GM12878 (cell line): ENCODE data around the gene DCAF11. TPM values are rescaled to one million over a fixed set of nuclear protein-coding genes. Genes with fewer than 3 reads are reported as not detected.

Source experiments
- ATAC-seq: fragments of 200-7000 bp; cut with Tn5 transposase; 3 replicates; pipeline ENCODE4 v1.9.1; 2020; ENCODE audit warnings: mild to moderate bottlenecking, moderate library complexity
- BruUV-seq: library from RNA; stranded (reverse); fragments of 400-500 nt; replicated peaks from 2 replicates; lab custom pipeline; 2021; lab: Mats Ljungman, UMichigan
- CTCF ChIA-PET: fragments of 300-600 bp; sonication (Branson Sonifier 250); formaldehyde crosslinking; extraction: SDS; loops from one replicate; lab custom pipeline; 2021; ENCODE audit warnings: inconsistent platforms; lab: Yijun Ruan, JAX
- POLR2A ChIA-PET: fragments of 350-600 bp; formaldehyde crosslinking; extraction: SDS; loops from one replicate; lab custom pipeline; 2021; ENCODE audit warnings: inconsistent platforms; lab: Charles Lee
- RAD21 ChIA-PET: fragments of 300-600 bp; sonication (Branson Sonifier 250); formaldehyde crosslinking; loops from one replicate; lab custom pipeline; 2023; ENCODE audit warnings: antibody characterized with exemption; ENCODE audit not compliant: unreplicated experiment; lab: Charles Lee
- SMC1A ChIA-PET: fragments of 300-600 bp; sonication (Branson Sonifier 250); formaldehyde crosslinking; loops from one replicate; lab custom pipeline; 2023; ENCODE audit not compliant: unreplicated experiment, uncharacterized antibody; lab: Charles Lee
- DNase-seq: peaks from one replicate; pipeline ENCODE4 v3.0.0-alpha.2; 2011; ENCODE audit warnings: low read depth, low spot score
- FAIRE-seq: peaks from 3 replicates; lab custom pipeline; 2011; peaks lifted over from hg19 to GRCh38; lab: Jason Lieb, UNC
- H2AFZ ChIP-seq: 2 replicates; pipeline ENCODE4 v1.6.0; 2011; ENCODE audit warnings: low read depth, low read length, control low read depth; ENCODE audit not compliant: control insufficient read depth
- H3K27ac ChIP-seq: 2 replicates; pipeline ENCODE4 v1.5.1; 2011; ENCODE audit warnings: control low read depth; ENCODE audit not compliant: control insufficient read depth, insufficient read depth
- H3K27me3 ChIP-seq, 2 experiments: replicated peaks in 1 of 2; 2 replicates each; pipeline versions ENCODE4 v1.6.0 to v1.6.1; 2011; ENCODE audit warnings: low read length in 1 of 2; ENCODE audit not compliant: control insufficient read depth in 2 of 2, insufficient read depth in 2 of 2
- H3K36me3 ChIP-seq, 2 experiments: 2 replicates each; pipeline ENCODE4 v1.5.1; 2011; ENCODE audit warnings: low read length in 1 of 2; ENCODE audit not compliant: control insufficient read depth in 2 of 2, insufficient read depth in 2 of 2
- H3K4me1 ChIP-seq: 2 replicates; pipeline ENCODE4 v1.6.1; 2011; ENCODE audit warnings: mild to moderate bottlenecking, low read length, moderate library complexity, mixed read lengths; ENCODE audit not compliant: control insufficient read depth, insufficient read depth
- H3K4me2 ChIP-seq: 2 replicates; pipeline ENCODE4 v1.6.0; 2011; ENCODE audit warnings: control low read depth; ENCODE audit not compliant: control insufficient read depth, insufficient read depth
- H3K4me3 ChIP-seq: fragments of 200-600 bp; sonication (generic); 2 replicates; pipeline ENCODE4 v1.5.1; 2016
- H3K79me2 ChIP-seq: 2 replicates; pipeline ENCODE4 v1.6.0; 2011; ENCODE audit warnings: low read length; ENCODE audit not compliant: control insufficient read depth, insufficient read depth
- H3K9ac ChIP-seq: 2 replicates; pipeline ENCODE4 v1.8.0; 2011; ENCODE audit warnings: low read length, control low read depth, mixed read lengths; ENCODE audit not compliant: control insufficient read depth, insufficient read depth
- H3K9me3 ChIP-seq: replicated peaks from 3 replicates; pipeline ENCODE4 v1.5.1; 2011; ENCODE audit warnings: mild to moderate bottlenecking, low read length; ENCODE audit not compliant: control insufficient read depth, insufficient read depth
- H4K20me1 ChIP-seq: 2 replicates; pipeline ENCODE4 v1.6.0; 2011; ENCODE audit not compliant: control insufficient read depth, insufficient read depth
- CREM ChIP-seq: IDR thresholded peaks from 2 replicates; pipeline ENCODE4 v1.6.1; 2014; ENCODE audit warnings: antibody characterized with exemption, low read depth
- ELK1 ChIP-seq: IDR thresholded peaks from 2 replicates; pipeline ENCODE4 v1.6.1; 2012; ENCODE audit warnings: low read depth, low read length, improper control_type of control experiment
- MTA2 ChIP-seq: fragments of 450-650 bp; IDR thresholded peaks from 2 replicates; pipeline ENCODE4 v1.6.1; 2016; ENCODE audit warnings: low read depth, mild to moderate bottlenecking, moderate library complexity
- MXI1 ChIP-seq: fragments of 150-350 bp; IDR thresholded peaks from 2 replicates; pipeline ENCODE4 v1.6.1; 2011; ENCODE audit warnings: low read depth, mild to moderate bottlenecking, inconsistent platforms, low read length, improper control_type of control experiment
- POLR2AphosphoS5 ChIP-seq: IDR thresholded peaks from 2 replicates; pipeline ENCODE4 v1.6.1; 2011; ENCODE audit warnings: mild to moderate bottlenecking, low read length, inconsistent platforms
- RCOR1 ChIP-seq: conservative IDR thresholded peaks from 2 replicates; pipeline ENCODE4 v1.6.1; 2012; ENCODE audit warnings: low read depth, low read length, improper control_type of control experiment
- WGBS: methylation state at CpG from one replicate; pipeline ENCODE4 v1.1.6; 2016; ENCODE audit warnings: low lambda C conversion rate; ENCODE audit not compliant: insufficient replicate concordance, insufficient coverage; ENCODE audit errors: missing lambda C conversion rate; 5-methylcytosine and 5-hydroxymethylcytosine counted together
- in situ Hi-C: fragments of 300-500 bp; cut with MboI; formaldehyde crosslinking; loops from 9 replicates; pipeline ENCODE4 v1.14.3; 2018; ENCODE audit warnings: mixed read lengths
- intact Hi-C: fragments of 100-400 bp; cut with micrococcal nuclease; formaldehyde crosslinking; loops from one replicate; pipeline ENCODE4 v1.14.2; 2022; ENCODE audit not compliant: unreplicated experiment
- polyA plus RNA-seq, 11 experiments: library from polyadenylated mRNA; depleted of rRNA in 4 of 11; unstranded in 6 of 11; stranded (reverse) in 5 of 11; fragments of >200 nt; fragmentation: Nextera tagmentation in 4 of 11; fragmentation: Illumina TruSeq in 1 of 11; extraction: Ambion mirVana in 4 of 11; extraction: Trizol in 1 of 11; gene quantifications; 1 replicate in 1 of 11; 2 replicates in 10 of 11; pipeline versions ENCODE4 v1.2.1 to v1.2.3, GENCODE V29; 2011 to 2016; ENCODE audit warnings: inconsistent platforms in 2 of 11, missing spikeins in 2 of 11, low read depth in 1 of 11
- total RNA-seq, 4 experiments: library from RNA; depleted of rRNA in 3 of 4; stranded (reverse); fragments of >200 nt in 3 of 4; fragmentation: Illumina TruSeq in 1 of 4; extraction: Trizol in 1 of 4; gene quantifications; 2 replicates each; pipeline versions ENCODE4 v1.2.1 to v1.2.3, GENCODE V29; 2013 to 2021

Gene DCAF11
- total and polyA plus RNA-seq, 10 of the 15 experiments (the other 5 are each of a cell fraction or from before 2014, with no cell fraction given): 13.4 to 91.2 (median 68.7) TPM

GRCh38 chr14:24093207-24093900, 21.2 kb upstream of the DCAF11 start:
- CTCF ChIA-PET: interaction anchor here (0.9 to 11.2 kb wide), 20 partner anchors 12 to 504 kb away, joined by 3 to 294 read pairs (median 6); partner anchors contain the start of genes CARMIL3, DCAF11, IRF9 and LTB4R2
- Histone ChIP-seq H4K20me1 (no peaks in the 10 kb centered on the region), H3K9me3 (no peaks in the 10 kb centered on the region), H3K9ac (0 out of 2 replicates have a peak overlapping the region, but pooled peaks have one; percentile 100), H3K4me2 (peak overlapping the region; percentile 64), H3K79me2 (peaks cover 24% of the 10 kb centered on the region), H3K36me3 (peaks cover 0 to 2% of the 10 kb centered on the region in 2 experiments; a peak in 2 of 4 replicates), H3K27ac (peak overlapping the region; percentile 30; the same call in 1 of the 2 replicates), H3K4me3 (peak overlapping the region; percentile 98; the same call in 1 of the 2 replicates), H3K4me1 (0 out of 2 replicates have a peak, but pooled peaks cover 3% of the 10 kb centered on the region), H2AFZ (no peak overlapping the region; the same call in 1 of the 2 replicates), H3K27me3 (no peaks in the 10 kb centered on the region)
- ATAC-seq (no peak), DNase-seq (no peak), FAIRE-seq (no peak)
- in situ Hi-C loops (loop anchor here (5.0 kb wide), 2 partner anchors 36 to 116 kb away; no protein-coding TSS in a partner anchor), intact Hi-C loops (loop anchor here (5.0 kb wide), 1 partner anchor 204 kb away; the partner anchor contains the start of genes DHRS1 and NOP9)
- RAD21 ChIA-PET: interaction anchor here (0.6 to 9.1 kb wide), 16 partner anchors 12 to 936 kb away, joined by 3 to 153 read pairs (median 9); partner anchors contain the start of genes DCAF11, IPO4, IRF9 and MDP1
- POLR2A ChIA-PET: interaction anchor here (0.6 to 6.8 kb wide), 19 partner anchors 9 to 1613 kb away, joined by 3 to 90 read pairs (median 5); partner anchors contain the start of genes CARMIL3, CPNE6, DCAF11 and IRF9
- BruUV-seq: no TSS peak
- SMC1A ChIA-PET: interaction anchor here (1.0 to 9.2 kb wide), 10 partner anchors 13 to 150 kb away, joined by 3 to 195 read pairs (median 24); partner anchors contain the start of genes DCAF11, IRF9, NRL and PSME2
- WGBS: 84% methylated on average over 18 of the region's 19 CpGs
- TF ChIP-seq RCOR1 (no peak), MTA2 (no peak), ELK1 (no peak), CREM (no peak), MXI1 (no peak), POLR2AphosphoS5 (0 out of 2 replicates have a peak, but pooled peaks have one; percentile 6)
